ENCODE measurements around the gene PYGB.

Gene PYGB

GRCh38 chr20:25217161-25218108, 30.4 kb upstream of the PYGB start:
- Histone ChIP-seq H3K4me3 (IDR thresholded peaks at IDR 0.05; ENCODE audit: insufficient read depth, low read depth, low read length) (no peak overlapping the region), H3K4me1 (ENCODE audit: low read depth, poor library complexity, severe bottlenecking) (peaks cover 7% of the 10 kb centered on the region), H3K27ac (no peak overlapping the region), H3K4me2 (no peak overlapping the region), H4K20me1 (ENCODE audit: insufficient read depth) (no peaks in the 10 kb centered on the region), H3K9ac (no peak overlapping the region), H3K36me3 (ENCODE audit: insufficient read depth) (no peaks in the 10 kb centered on the region), H3K27me3 (ENCODE audit: insufficient read depth, low read depth) (no peaks in the 10 kb centered on the region), H3K79me2 (ENCODE audit: insufficient read depth, low read depth) (no peaks in the 10 kb centered on the region), H2AFZ (ENCODE audit: low read depth) (no peak overlapping the region)
- no peak for TF ChIP-seq CTCF (conservative IDR thresholded peaks at IDR 0.05; ENCODE audit: low read depth, low read length)

- no peaks in the 10 kb centered on the region for H4K20me1 ChIP-seq (ENCODE audit: insufficient read depth)
- no peaks in the 10 kb centered on the region for H3K36me3 ChIP-seq (ENCODE audit: insufficient read depth)
- H3K27ac ChIP-seq = no peak overlapping the region
Observed at GRCh38 chr20:25218109-25218486, 29.8 kb upstream of the PYGB start.

GRCh38 chr20:25218492-25218891, 29.4 kb upstream of the PYGB start:
- Histone ChIP-seq H3K9ac (no peak overlapping the region), H3K27me3 (ENCODE audit: insufficient read depth, low read depth) (no peaks in the 10 kb centered on the region), H3K36me3 (ENCODE audit: insufficient read depth) (no peaks in the 10 kb centered on the region), H3K4me1 (ENCODE audit: low read depth, poor library complexity, severe bottlenecking) (peaks cover 7% of the 10 kb centered on the region), H3K4me3 (IDR thresholded peaks at IDR 0.05; ENCODE audit: insufficient read depth, low read depth, low read length) (no peak overlapping the region), H2AFZ (ENCODE audit: low read depth) (no peak overlapping the region), H4K20me1 (ENCODE audit: insufficient read depth) (no peaks in the 10 kb centered on the region), H3K4me2 (no peak overlapping the region), H3K27ac (no peak overlapping the region), H3K79me2 (ENCODE audit: insufficient read depth, low read depth) (no peaks in the 10 kb centered on the region)
- no peak for TF ChIP-seq CTCF (conservative IDR thresholded peaks at IDR 0.05; ENCODE audit: low read depth, low read length)

More at GRCh38 chr20:25218109-25218486, 29.8 kb upstream of the PYGB start:
- no peak for TF ChIP-seq CTCF (conservative IDR thresholded peaks at IDR 0.05; ENCODE audit: low read depth, low read length)
- Histone ChIP-seq H3K4me3 (IDR thresholded peaks at IDR 0.05; ENCODE audit: insufficient read depth, low read depth, low read length) (no peak overlapping the region), H2AFZ (ENCODE audit: low read depth) (no peak overlapping the region), H3K9ac (no peak overlapping the region), H3K4me1 (ENCODE audit: low read depth, poor library complexity, severe bottlenecking) (peaks cover 7% of the 10 kb centered on the region), H3K79me2 (ENCODE audit: insufficient read depth, low read depth) (no peaks in the 10 kb centered on the region), H3K27me3 (ENCODE audit: insufficient read depth, low read depth) (no peaks in the 10 kb centered on the region), H3K4me2 (no peak overlapping the region)

GRCh38 chr20:25219365-25219764, 28.5 kb upstream of the PYGB start:
- H2AFZ ChIP-seq (ENCODE audit: low read depth) = no peak overlapping the region
- peaks cover 7% of the 10 kb centered on the region for H3K4me1 ChIP-seq (ENCODE audit: low read depth, poor library complexity, severe bottlenecking)
- H3K4me2 ChIP-seq = no peak overlapping the region
- no peak overlapping the region for H3K27ac ChIP-seq
- no peaks in the 10 kb centered on the region for H3K79me2 ChIP-seq (ENCODE audit: insufficient read depth, low read depth)
- H3K9ac ChIP-seq = no peak overlapping the region
- no peak for TF ChIP-seq CTCF (conservative IDR thresholded peaks at IDR 0.05; ENCODE audit: low read depth, low read length)
- no peaks in the 10 kb centered on the region for H3K36me3 ChIP-seq (ENCODE audit: insufficient read depth)
- H3K4me3 ChIP-seq (IDR thresholded peaks at IDR 0.05; ENCODE audit: insufficient read depth, low read depth, low read length) = no peak overlapping the region
- H3K27me3 ChIP-seq (ENCODE audit: insufficient read depth, low read depth) = no peaks in the 10 kb centered on the region
- no peaks in the 10 kb centered on the region for H4K20me1 ChIP-seq (ENCODE audit: insufficient read depth)

Data from KMS-11 (cell line).